ENCODE results near the gene ANKRD13B.

DNA sequence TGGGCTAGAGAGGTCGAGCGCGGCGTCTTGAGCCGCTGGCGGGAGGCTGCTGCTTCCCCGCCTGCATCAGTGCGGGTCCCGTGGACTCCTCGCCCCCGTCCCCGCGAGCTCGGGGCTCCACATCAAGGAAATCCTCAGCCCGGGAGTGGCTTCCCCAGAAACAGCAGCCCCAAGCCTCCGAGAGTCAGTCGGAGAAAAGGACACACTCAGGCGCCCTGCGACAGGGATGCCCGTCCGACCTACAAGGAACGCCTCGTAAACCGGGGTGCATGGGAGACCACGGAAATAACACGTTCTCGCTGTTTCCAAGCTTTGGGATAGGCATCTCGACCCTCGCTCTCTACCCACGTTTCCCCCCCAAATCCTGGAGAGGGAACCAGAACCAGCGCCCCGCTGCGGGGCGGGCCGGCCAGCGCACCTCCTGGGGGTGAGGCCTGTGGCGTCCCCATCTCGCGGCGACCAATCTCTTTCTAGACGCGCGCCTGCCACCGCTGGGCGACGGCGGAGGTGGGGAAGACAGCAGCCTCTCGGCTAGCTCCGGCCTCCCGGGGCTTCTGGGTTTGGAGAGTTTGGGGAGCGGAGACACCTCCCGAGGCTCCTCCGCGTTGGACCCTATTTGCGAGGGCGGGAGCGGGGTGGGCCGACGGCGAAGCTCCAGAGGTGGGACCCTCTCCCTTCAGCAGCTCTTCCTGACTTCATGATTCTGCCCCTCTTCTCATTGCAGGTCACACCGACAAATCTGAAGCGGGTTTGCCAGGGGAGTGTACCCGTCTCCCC lies 25.2 kb upstream of the ANKRD13B start:
- TF ChIP-seq, protein P1, sequence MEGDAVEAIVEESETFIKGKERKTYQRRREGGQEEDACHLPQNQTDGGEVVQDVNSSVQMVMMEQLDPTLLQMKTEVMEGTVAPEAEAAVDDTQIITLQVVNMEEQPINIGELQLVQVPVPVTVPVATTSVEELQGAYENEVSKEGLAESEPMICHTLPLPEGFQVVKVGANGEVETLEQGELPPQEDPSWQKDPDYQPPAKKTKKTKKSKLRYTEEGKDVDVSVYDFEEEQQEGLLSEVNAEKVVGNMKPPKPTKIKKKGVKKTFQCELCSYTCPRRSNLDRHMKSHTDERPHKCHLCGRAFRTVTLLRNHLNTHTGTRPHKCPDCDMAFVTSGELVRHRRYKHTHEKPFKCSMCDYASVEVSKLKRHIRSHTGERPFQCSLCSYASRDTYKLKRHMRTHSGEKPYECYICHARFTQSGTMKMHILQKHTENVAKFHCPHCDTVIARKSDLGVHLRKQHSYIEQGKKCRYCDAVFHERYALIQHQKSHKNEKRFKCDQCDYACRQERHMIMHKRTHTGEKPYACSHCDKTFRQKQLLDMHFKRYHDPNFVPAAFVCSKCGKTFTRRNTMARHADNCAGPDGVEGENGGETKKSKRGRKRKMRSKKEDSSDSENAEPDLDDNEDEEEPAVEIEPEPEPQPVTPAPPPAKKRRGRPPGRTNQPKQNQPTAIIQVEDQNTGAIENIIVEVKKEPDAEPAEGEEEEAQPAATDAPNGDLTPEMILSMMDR (IDR thresholded peaks at IDR 0.05): peak in 1 of 3 donors; percentile 27
- no peak for TF ChIP-seq EP300 (IDR thresholded peaks at IDR 0.05)
